OCI-LY3 (cell line): ENCODE data around the gene RGL3.
"Not testable (repeated sequence)": the region's sequence is repeated elsewhere in the genome, so short reads cannot be mapped to it uniquely, and the experiment has no call there.

Source experiments
- H2AFZ ChIP-seq: fragments of 200-600, 300-600 bp; shearing (Covaris generic); 2 replicates; pipeline ENCODE4 v1.6.0; 2014; ENCODE audit warnings: antibody characterized with exemption, low read depth, low read length
- H3K27ac ChIP-seq: fragments of 200-600, 300-600 bp; sonication (generic); 2 replicates; pipeline ENCODE4 v1.5.1; 2014; ENCODE audit warnings: mild to moderate bottlenecking, low read length, moderate library complexity, mixed read lengths
- H3K27me3 ChIP-seq: fragments of 200-600, 300-600 bp; sonication (generic); 2 replicates; pipeline ENCODE4 v1.6.1; 2014; ENCODE audit warnings: low read depth, low read length, mixed read lengths
- H3K36me3 ChIP-seq: fragments of 200-600, 300-600 bp; sonication (generic); replicated peaks from 2 replicates; pipeline ENCODE3; 2014; ENCODE audit warnings: low read depth, low read length, mixed read lengths
- H3K4me1 ChIP-seq: fragments of 300-600, 200-600 bp; sonication (generic); 2 replicates; pipeline ENCODE4 v1.6.1; 2014; ENCODE audit warnings: low read length, mixed read lengths
- H3K4me2 ChIP-seq: fragments of 200-600, 300-600 bp; sonication (generic); 2 replicates; pipeline ENCODE4 v1.6.1; 2014; ENCODE audit warnings: low read length, mixed read lengths
- H3K4me3 ChIP-seq: fragments of 300-600, 200-600 bp; sonication (generic); 2 replicates; pipeline ENCODE4 v1.5.1; 2014; ENCODE audit warnings: antibody characterized with exemption, mild to moderate bottlenecking, low read length, moderate library complexity
- H3K79me2 ChIP-seq: fragments of 300-600, 200-600 bp; shearing (Covaris generic); 2 replicates; pipeline ENCODE4 v1.6.1; 2014; ENCODE audit warnings: mild to moderate bottlenecking, low read length, mixed read lengths
- H3K9ac ChIP-seq: fragments of 300-600, 200-600 bp; shearing (Covaris generic); 2 replicates; pipeline ENCODE4 v1.6.0; 2014; ENCODE audit warnings: mild to moderate bottlenecking, low read length, moderate library complexity
- H3K9me3 ChIP-seq: fragments of 200-600, 300-600 bp; shearing (Covaris generic); 2 replicates; pipeline ENCODE4 v1.6.1; 2014; ENCODE audit warnings: low read length, mixed read lengths; ENCODE audit not compliant: insufficient read depth
- H4K20me1 ChIP-seq: fragments of 200-600, 300-600 bp; sonication (generic); 2 replicates; pipeline ENCODE4 v1.6.1; 2016; ENCODE audit warnings: low read length, mixed read lengths; ENCODE audit not compliant: insufficient read depth
- EZH2phosphoT487 ChIP-seq: fragments of 200-600 bp; shearing (Covaris generic); IDR thresholded peaks from 2 replicates; pipeline ENCODE4 v1.6.1; 2018; ENCODE audit warnings: antibody characterized with exemption, mixed run types, low read depth
- TF ChIP-seq, protein P1 (sequence below): fragments of 200-600, 300-600 bp; sonication (generic); IDR thresholded peaks from 2 replicates; pipeline ENCODE4 v1.5.1; 2014; ENCODE audit warnings: antibody characterized with exemption, low read length, low read depth

RGL3 gene

GRCh38 chr19:11356074-11356397, 63.1 kb downstream of the RGL3 start:
- H3K4me1 ChIP-seq = no peaks in the 10 kb centered on the region
- no peak overlapping the region for H3K4me2 ChIP-seq
- no peaks in the 10 kb centered on the region for H3K27me3 ChIP-seq
- H3K9me3 ChIP-seq = no peaks in the 10 kb centered on the region
- no peak for TF ChIP-seq EZH2phosphoT487
- TF ChIP-seq, protein P1, sequence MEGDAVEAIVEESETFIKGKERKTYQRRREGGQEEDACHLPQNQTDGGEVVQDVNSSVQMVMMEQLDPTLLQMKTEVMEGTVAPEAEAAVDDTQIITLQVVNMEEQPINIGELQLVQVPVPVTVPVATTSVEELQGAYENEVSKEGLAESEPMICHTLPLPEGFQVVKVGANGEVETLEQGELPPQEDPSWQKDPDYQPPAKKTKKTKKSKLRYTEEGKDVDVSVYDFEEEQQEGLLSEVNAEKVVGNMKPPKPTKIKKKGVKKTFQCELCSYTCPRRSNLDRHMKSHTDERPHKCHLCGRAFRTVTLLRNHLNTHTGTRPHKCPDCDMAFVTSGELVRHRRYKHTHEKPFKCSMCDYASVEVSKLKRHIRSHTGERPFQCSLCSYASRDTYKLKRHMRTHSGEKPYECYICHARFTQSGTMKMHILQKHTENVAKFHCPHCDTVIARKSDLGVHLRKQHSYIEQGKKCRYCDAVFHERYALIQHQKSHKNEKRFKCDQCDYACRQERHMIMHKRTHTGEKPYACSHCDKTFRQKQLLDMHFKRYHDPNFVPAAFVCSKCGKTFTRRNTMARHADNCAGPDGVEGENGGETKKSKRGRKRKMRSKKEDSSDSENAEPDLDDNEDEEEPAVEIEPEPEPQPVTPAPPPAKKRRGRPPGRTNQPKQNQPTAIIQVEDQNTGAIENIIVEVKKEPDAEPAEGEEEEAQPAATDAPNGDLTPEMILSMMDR = no peak
- no peak overlapping the region for H2AFZ ChIP-seq
- H3K79me2 ChIP-seq = no peaks in the 10 kb centered on the region
- no peaks in the 10 kb centered on the region for H3K36me3 ChIP-seq
- no peak overlapping the region for H3K27ac ChIP-seq
- H4K20me1 ChIP-seq = no peaks in the 10 kb centered on the region
- no peak overlapping the region for H3K4me3 ChIP-seq
- no peak overlapping the region for H3K9ac ChIP-seq

DNA sequence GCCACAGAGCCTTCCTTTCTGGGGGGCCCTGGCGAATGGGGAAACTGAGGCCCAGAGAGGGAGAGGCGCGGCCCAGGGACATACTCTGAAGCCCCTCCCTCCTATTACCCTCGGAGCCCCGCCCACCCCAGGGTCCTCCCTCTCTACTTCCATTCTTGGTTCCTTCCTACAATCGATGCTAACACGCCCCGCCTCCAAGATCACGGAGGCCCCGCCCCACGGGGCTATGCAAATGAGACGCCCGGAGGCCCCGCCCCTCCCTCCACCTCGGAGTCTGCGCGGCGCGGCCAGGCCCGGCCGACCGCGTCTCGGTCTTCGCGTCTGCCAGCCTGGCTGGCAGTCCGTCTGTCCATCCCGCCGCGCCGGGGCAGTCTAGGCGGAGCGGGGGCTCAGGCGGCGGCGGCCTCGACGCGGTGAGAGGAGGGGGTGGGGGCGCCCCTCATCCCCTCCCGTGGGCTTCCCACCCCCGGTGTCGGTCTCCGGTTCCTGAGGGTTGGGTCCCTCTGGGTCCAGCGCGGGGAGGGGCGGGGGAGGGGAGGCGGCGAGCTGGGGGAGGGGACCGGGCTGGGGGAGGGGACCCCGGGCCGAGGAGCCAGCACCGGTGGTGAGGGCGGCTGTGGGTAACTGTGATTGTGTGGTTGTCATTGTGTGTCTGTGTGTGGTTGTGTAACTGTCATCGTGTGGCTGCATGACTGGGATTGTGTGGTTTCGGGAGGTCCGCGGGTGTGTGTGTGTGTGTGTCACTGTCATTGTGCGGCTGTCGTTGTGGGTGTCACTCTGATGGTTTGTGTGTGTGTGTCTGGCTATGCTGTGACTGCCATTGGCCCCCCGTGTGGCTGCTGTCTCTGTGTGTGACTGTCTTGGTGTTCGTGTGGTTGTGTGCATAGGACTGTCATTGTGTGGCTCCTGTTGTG, 63.7 kb downstream of the RGL3 start, which contains the start of gene PLPPR2:
Gene PLPPR2 (plus strand): TSS at position 273 of the 914 bp plus-strand sequence. CDS start 2,242 bp downstream, outside the sequence.
- Histone ChIP-seq H2AFZ (no peak within 1 kb of the TSS), H3K4me2 (no peak within 1 kb of the TSS), H4K20me1 (no peaks in the 10 kb centered on the region), H3K9me3 (no peaks in the 10 kb centered on the region), H3K4me1 (no peaks in the 10 kb centered on the region), H3K4me3 (no peak within 1 kb of the TSS), H3K27ac (no peak within 1 kb of the TSS), H3K27me3 (no peaks in the 10 kb centered on the region), H3K36me3 (no peaks in the 10 kb centered on the region), H3K79me2 (no peaks in the 10 kb centered on the region), H3K9ac (no peak within 1 kb of the TSS)
- TF ChIP-seq, protein P1 = no peak
- TF ChIP-seq EZH2phosphoT487 = no peak

- H3K27ac ChIP-seq, H3K79me2 ChIP-seq: not testable (repeated sequence)
Observed at GRCh38 chr19:11354102-11354501, 65.0 kb downstream of the RGL3 start.

GRCh38 chr19:11349171-11349570, 69.9 kb downstream of the RGL3 start:
- Histone ChIP-seq H2AFZ (no peak overlapping the region), H3K27ac (no peak overlapping the region), H3K36me3 (no peaks in the 10 kb centered on the region), H3K4me2 (no peak overlapping the region), H3K9me3 (0 out of 2 replicates have a peak, but pooled peaks cover 3% of the 10 kb centered on the region), H3K9ac (no peak overlapping the region), H3K27me3 (no peaks in the 10 kb centered on the region), H4K20me1 (no peaks in the 10 kb centered on the region), H3K4me3 (no peak overlapping the region), H3K4me1 (peaks cover 9% of the 10 kb centered on the region), H3K79me2 (peaks cover 11% of the 10 kb centered on the region)
- no peak for TF ChIP-seq EZH2phosphoT487
- TF ChIP-seq, protein P1 = no peak

More at GRCh38 chr19:11354102-11354501, 65.0 kb downstream of the RGL3 start:
- not testable (repeated sequence) for H3K27me3 ChIP-seq, H4K20me1 ChIP-seq, H3K9me3 ChIP-seq, H3K4me1 ChIP-seq, H3K4me2 ChIP-seq, H3K9ac ChIP-seq, H2AFZ ChIP-seq, H3K36me3 ChIP-seq, H3K4me3 ChIP-seq
